PC-3 (cell line): Measurements from ENCODE around the gene ARHGEF11. TPM values are rescaled to one million over a fixed set of nuclear protein-coding genes. Genes with fewer than 3 reads are reported as not detected.

Experiments used
- ATAC-seq: fragments of 200-7000 bp; cut with Tn5 transposase; 2 replicates; pipeline ENCODE4 v1.9.1; 2020; ENCODE audit warnings: mild to moderate bottlenecking, moderate library complexity
- BruUV-seq: library from RNA; stranded (reverse); fragments of 400-500 nt; replicated peaks from 2 replicates; lab custom pipeline; 2021; lab: Mats Ljungman, UMichigan
- CTCF ChIA-PET: fragments of 300-600 bp; sonication (Branson Sonifier 250); formaldehyde crosslinking; loops from one replicate; lab custom pipeline; 2022; ENCODE audit warnings: antibody characterized with exemption; lab: Charles Lee
- POLR2A ChIA-PET: fragments of 300-600 bp; sonication (Branson Sonifier 250); formaldehyde crosslinking; loops from one replicate; lab custom pipeline; 2022; ENCODE audit warnings: antibody characterized with exemption; ENCODE audit not compliant: unreplicated experiment; lab: Charles Lee
- DNase-seq: peaks from one replicate; pipeline ENCODE4 v3.0.0-alpha.2; 2015
- H2AFZ ChIP-seq: fragments of 300-600 bp; sonication (generic); 2 replicates; pipeline ENCODE4 v1.6.0; 2016; ENCODE audit warnings: antibody characterized with exemption, low read length
- H3F3A ChIP-seq: fragments of 300-600 bp; sonication (generic); one replicate; pipeline ENCODE4 v1.6.0; 2017; ENCODE audit warnings: antibody characterized with exemption, low read length, control low read depth, mild to moderate bottlenecking; ENCODE audit not compliant: unreplicated experiment
- H3K27ac ChIP-seq: fragments of 300-600 bp; sonication (generic); 2 replicates; pipeline ENCODE4 v1.5.1; 2016; ENCODE audit warnings: mild to moderate bottlenecking, low read length
- H3K27me3 ChIP-seq: fragments of 300-600 bp; sonication (generic); 2 replicates; pipeline ENCODE4 v1.6.1; 2016; ENCODE audit warnings: low read length, mixed read lengths
- H3K36me3 ChIP-seq: fragments of 300-600 bp; sonication (generic); 2 replicates; pipeline ENCODE4 v1.6.1; 2016; ENCODE audit warnings: low read depth, mixed run types, low read length, mixed read lengths
- H3K4me1 ChIP-seq: fragments of 300-600 bp; sonication (generic); 2 replicates; pipeline ENCODE4 v1.5.1; 2016; ENCODE audit warnings: low read length; ENCODE audit not compliant: insufficient read depth
- H3K4me2 ChIP-seq: fragments of 300-600 bp; sonication (generic); 2 replicates; pipeline ENCODE4 v1.6.0; 2016; ENCODE audit warnings: low read length
- H3K4me3 ChIP-seq: fragments of 300-600 bp; sonication (generic); 2 replicates; pipeline ENCODE4 v1.5.1; 2016; ENCODE audit warnings: mild to moderate bottlenecking, low read length, mixed read lengths
- H3K79me2 ChIP-seq: fragments of 300-600 bp; sonication (generic); 2 replicates; pipeline ENCODE4 v1.6.1; 2017; ENCODE audit warnings: low read length, mixed read lengths
- H3K9ac ChIP-seq: fragments of 300-600 bp; sonication (generic); 2 replicates; pipeline ENCODE4 v1.6.0; 2016; ENCODE audit warnings: mild to moderate bottlenecking, low read length
- H3K9me2 ChIP-seq: fragments of 300-600 bp; sonication (generic); replicated peaks from 2 replicates; pipeline ENCODE4 v1.6.1; 2016; ENCODE audit warnings: mixed run types, low read length, mixed read lengths
- H3K9me3 ChIP-seq: fragments of 300-600 bp; sonication (generic); 2 replicates; pipeline ENCODE4 v1.6.1; 2016; ENCODE audit warnings: low read length, mixed read lengths
- H4K20me1 ChIP-seq: fragments of 300-600 bp; sonication (generic); 2 replicates; pipeline ENCODE4 v1.6.1; 2016; ENCODE audit warnings: low read length, mixed read lengths
- CTCF ChIP-seq: fragments of 300-600 bp; sonication (generic); conservative IDR thresholded peaks from 2 replicates; pipeline ENCODE4 v1.5.1; 2017; ENCODE audit warnings: antibody characterized with exemption, low read depth, mild to moderate bottlenecking, low read length
- EZH2 ChIP-seq: fragments of 300-600 bp; sonication (generic); IDR thresholded peaks from one replicate; pipeline ENCODE4 v1.6.1; 2017; ENCODE audit warnings: antibody characterized with exemption, mild to moderate bottlenecking, low read length; ENCODE audit not compliant: unreplicated experiment
- EZH2phosphoT487 ChIP-seq: fragments of 300-600 bp; sonication (generic); IDR thresholded peaks from 2 replicates; pipeline ENCODE4 v1.6.1; 2018; ENCODE audit warnings: mild to moderate bottlenecking, antibody characterized with exemption, low read length, borderline replicate concordance
- intact Hi-C: fragments of 100-400 bp; cut with micrococcal nuclease; formaldehyde crosslinking; loops from 2 replicates; pipeline ENCODE4 v1.9.0; 2023
- total RNA-seq: library from RNA; depleted of rRNA; stranded (reverse); fragments of >200 nt; gene quantifications from 2 replicates; pipeline ENCODE4 v1.2.3, GENCODE V29; 2014

ARHGEF11 gene
- total RNA-seq, 1 experiment from 2014 or later, result 31.1 TPM

GRCh38 chr1:156945881-156946661 lies 99.5 kb downstream of the ARHGEF11 start:
- DNase-seq (peak; percentile 70), ATAC-seq (peak; percentile 89)
- Histone ChIP-seq H3K4me3 (no peak overlapping the region), H3K4me1 (peaks cover 10% of the 10 kb centered on the region; the same call in 1 of the 2 replicates), H3K9me3 (no peaks in the 10 kb centered on the region), H3K27ac (no peak overlapping the region), H3K9me2 (no peaks in the 10 kb centered on the region), H3K27me3 (no peaks in the 10 kb centered on the region), H3K79me2 (no peaks in the 10 kb centered on the region), H4K20me1 (no peaks in the 10 kb centered on the region), H3F3A (no peaks in the 10 kb centered on the region), H3K36me3 (peaks cover 57% of the 10 kb centered on the region), H3K9ac (no peak overlapping the region), H2AFZ (no peak overlapping the region), H3K4me2 (no peak overlapping the region)
- ChIA-PET CTCF (interaction anchor here (0.6 kb wide), 1 partner anchor 87 kb away, joined by 4 read pairs; no protein-coding TSS in a partner anchor), POLR2A (no interaction called here)
- BruUV-seq, result no TSS peak
- no peak for TF ChIP-seq CTCF
- TF ChIP-seq EZH2, result no peak
- no peak for TF ChIP-seq EZH2phosphoT487
- intact Hi-C loops, result no loop called here

- H3K27me3 ChIP-seq, result no peaks in the 10 kb centered on the region
- no peak for TF ChIP-seq EZH2
- TF ChIP-seq EZH2phosphoT487, result no peak
- TF ChIP-seq CTCF, result no peak
- intact Hi-C loops, result no loop called here
- H3F3A ChIP-seq, result no peaks in the 10 kb centered on the region
- ATAC-seq (no peak), DNase-seq (no peak)
- H3K9ac ChIP-seq, result no peak overlapping the region
- CTCF ChIA-PET, result no interaction called here
- H3K36me3 ChIP-seq, result peaks cover 61% of the 10 kb centered on the region
- peaks cover 10% of the 10 kb centered on the region; the same call in 1 of the 2 replicates for H3K4me1 ChIP-seq
- H3K27ac ChIP-seq, result no peak overlapping the region
- POLR2A ChIA-PET, result no interaction called here
- no peaks in the 10 kb centered on the region for H3K9me3 ChIP-seq
- H2AFZ ChIP-seq, result no peak overlapping the region
- no TSS peak for BruUV-seq
- H3K4me3 ChIP-seq, result no peak overlapping the region
- no peaks in the 10 kb centered on the region for H3K9me2 ChIP-seq
- no peak overlapping the region for H3K4me2 ChIP-seq
- no peaks in the 10 kb centered on the region for H4K20me1 ChIP-seq
- no peaks in the 10 kb centered on the region for H3K79me2 ChIP-seq
Measured at GRCh38 chr1:156944848-156945247, 100.7 kb downstream of the ARHGEF11 start.

- ChIA-PET CTCF (no interaction called here), POLR2A (no interaction called here)
- no TSS peak for BruUV-seq
- no peak overlapping the region for H3K4me2 ChIP-seq
- no peak overlapping the region for H3K9ac ChIP-seq
- H3K9me3 ChIP-seq, result no peaks in the 10 kb centered on the region
- H4K20me1 ChIP-seq, result no peaks in the 10 kb centered on the region
- no peak overlapping the region for H2AFZ ChIP-seq
- no peaks in the 10 kb centered on the region for H3K79me2 ChIP-seq
- peaks cover 60% of the 10 kb centered on the region for H3K36me3 ChIP-seq
- H3K27me3 ChIP-seq, result no peaks in the 10 kb centered on the region
- no peak overlapping the region for H3K27ac ChIP-seq
- H3F3A ChIP-seq, result no peaks in the 10 kb centered on the region
- TF ChIP-seq CTCF, result no peak
- no peak for TF ChIP-seq EZH2
- no peak for TF ChIP-seq EZH2phosphoT487
- H3K9me2 ChIP-seq, result no peaks in the 10 kb centered on the region
- intact Hi-C loops, result no loop called here
- no peak for DNase-seq
- peaks cover 10% of the 10 kb centered on the region; the same call in 1 of the 2 replicates for H3K4me1 ChIP-seq
- no peak for ATAC-seq
- H3K4me3 ChIP-seq, result no peak overlapping the region
Measured at GRCh38 chr1:156944268-156944667, 101.3 kb downstream of the ARHGEF11 start.
